C4-2B (cell line): ENCODE measurements around the gene AQR.
A peak's percentile ranks its signal among the peaks of the same experiment; 100 is the strongest.

ENCODE experiments used
- H3K27ac ChIP-seq: fragments of 450-650 bp; 2 replicates; pipeline ENCODE4 v1.5.1; 2017
- ZFX ChIP-seq: fragments of 450-650 bp; IDR thresholded peaks from 2 replicates; pipeline ENCODE4 v1.6.1; 2017
- TF ChIP-seq, protein P1 (sequence below): fragments of 450-650 bp; conservative IDR thresholded peaks from 2 replicates; pipeline ENCODE4 v1.5.1; 2017; ENCODE audit warnings: mild to moderate bottlenecking

AQR gene

DNA sequence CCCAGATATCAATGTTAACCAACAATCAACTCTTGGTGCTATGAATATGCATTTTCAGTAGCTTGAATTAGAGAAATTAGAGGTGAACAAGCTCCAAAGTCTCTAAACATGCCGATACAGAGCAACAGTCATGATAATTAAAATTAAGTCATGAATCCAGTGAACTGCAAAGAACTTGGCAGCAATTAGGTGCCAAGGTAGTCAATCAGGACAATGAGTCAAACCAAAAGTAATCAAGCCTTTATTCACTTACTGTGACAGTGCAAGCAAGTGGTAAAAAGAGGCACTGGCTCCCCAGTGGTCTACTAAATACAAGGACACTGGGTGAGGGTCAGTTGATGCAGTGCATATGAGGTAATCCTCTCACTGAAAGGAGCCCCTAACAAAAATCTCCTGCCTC is 16.8 kb upstream of the AQR start:
- H3K27ac ChIP-seq: peak overlapping the region; percentile 82; the same call in 1 of the 2 replicates
- TF ChIP-seq, protein P1, sequence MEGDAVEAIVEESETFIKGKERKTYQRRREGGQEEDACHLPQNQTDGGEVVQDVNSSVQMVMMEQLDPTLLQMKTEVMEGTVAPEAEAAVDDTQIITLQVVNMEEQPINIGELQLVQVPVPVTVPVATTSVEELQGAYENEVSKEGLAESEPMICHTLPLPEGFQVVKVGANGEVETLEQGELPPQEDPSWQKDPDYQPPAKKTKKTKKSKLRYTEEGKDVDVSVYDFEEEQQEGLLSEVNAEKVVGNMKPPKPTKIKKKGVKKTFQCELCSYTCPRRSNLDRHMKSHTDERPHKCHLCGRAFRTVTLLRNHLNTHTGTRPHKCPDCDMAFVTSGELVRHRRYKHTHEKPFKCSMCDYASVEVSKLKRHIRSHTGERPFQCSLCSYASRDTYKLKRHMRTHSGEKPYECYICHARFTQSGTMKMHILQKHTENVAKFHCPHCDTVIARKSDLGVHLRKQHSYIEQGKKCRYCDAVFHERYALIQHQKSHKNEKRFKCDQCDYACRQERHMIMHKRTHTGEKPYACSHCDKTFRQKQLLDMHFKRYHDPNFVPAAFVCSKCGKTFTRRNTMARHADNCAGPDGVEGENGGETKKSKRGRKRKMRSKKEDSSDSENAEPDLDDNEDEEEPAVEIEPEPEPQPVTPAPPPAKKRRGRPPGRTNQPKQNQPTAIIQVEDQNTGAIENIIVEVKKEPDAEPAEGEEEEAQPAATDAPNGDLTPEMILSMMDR: no peak
- TF ChIP-seq ZFX: no peak

DNA sequence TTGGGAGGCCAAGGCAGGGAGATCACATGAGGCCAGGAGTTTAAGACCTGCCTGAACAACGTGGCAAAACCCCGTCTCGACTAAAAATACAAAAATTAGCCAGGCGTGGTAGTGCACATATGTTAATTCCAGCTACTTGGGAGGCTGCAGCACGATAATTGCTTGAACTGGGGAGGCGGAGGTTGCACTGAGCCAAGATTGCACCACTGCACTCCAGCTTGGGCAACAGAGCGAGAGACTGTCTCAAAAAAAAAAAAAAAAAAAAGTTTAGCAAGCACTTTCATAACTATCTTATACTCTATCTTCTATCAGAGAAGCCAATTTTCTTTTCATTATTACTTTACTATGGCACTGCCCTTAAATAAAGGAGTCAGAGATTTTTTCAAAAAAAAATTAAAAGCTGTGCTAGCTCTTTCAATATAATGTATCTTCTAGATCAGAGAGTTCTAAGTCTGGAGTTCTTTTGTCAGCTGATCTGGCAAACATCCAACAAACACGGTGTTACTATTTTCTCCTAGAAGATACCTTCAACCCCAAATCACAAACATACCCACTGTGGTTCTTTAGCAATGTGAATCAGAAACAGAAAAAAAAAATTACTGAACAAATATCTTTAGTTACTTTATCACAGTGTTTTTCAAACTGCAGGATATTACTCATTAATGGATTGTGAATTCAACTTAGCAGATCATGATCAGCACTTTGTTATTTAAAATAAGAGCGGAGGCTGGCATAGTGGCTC is 15.5 kb upstream of the AQR start:
- H3K27ac ChIP-seq: no peak overlapping the region
- TF ChIP-seq, protein P1: no peak
- TF ChIP-seq ZFX: no peak

DNA sequence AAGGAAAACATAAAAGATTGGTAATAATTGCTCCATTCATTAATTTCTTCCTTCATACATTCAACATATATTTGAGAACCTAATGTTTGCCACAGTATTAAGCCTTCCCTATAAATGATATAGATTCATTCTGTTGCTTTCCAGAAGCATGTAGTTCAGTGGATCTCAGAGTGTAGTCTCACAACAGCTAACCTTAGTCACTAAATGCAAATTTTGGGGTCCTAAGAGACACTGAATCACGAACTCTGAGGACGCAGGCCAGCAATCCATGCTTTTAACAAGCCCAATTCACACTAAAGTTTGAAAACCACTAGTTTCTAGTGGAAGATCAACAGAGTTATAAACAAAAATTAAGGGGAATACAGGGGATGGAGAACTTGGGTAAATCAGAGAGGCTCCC is 7.2 kb upstream of the AQR start:
- no peak overlapping the region for H3K27ac ChIP-seq
- TF ChIP-seq ZFX: no peak
- TF ChIP-seq, protein P1: no peak

DNA sequence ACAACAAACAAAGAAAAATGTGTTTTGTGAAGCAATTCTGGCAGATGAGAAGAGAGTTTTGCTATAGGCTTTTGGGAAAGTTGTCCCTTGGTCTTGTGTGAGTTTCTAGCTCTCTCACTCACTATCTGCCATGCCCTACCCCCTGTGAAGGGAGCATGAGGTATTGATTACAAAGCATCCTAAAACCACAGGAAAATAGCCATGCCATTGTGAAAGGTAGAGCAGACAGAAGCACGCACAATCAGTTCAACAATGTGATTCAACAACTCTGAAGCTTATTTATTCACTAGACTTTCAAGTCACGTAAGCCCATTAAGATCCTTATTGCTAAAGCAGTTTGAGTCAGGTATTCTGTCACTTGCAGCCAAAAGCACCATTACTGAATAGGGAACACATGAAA is 6.5 kb upstream of the AQR start:
- TF ChIP-seq, protein P1: no peak
- no peak for TF ChIP-seq ZFX
- no peak overlapping the region for H3K27ac ChIP-seq

DNA sequence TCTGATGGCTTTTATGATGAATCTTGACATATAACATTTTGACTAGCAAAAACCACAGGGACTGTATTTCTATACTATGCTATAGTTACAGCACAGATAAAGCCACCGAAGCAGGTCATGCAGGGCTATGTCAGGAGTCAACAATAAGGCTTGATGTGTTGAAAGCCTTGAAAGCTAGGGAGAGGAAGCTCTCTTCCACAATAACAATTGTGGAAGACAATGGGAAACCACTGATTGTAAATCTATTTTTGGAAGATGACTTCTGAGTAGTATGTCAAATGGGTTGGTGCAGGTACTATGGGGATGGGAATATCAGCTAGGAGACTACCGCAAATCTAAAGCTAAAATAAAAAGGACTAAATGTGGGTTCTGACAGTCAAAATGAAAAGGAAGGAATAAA is 4.0 kb upstream of the AQR start:
- TF ChIP-seq, protein P1: no peak
- no peak for TF ChIP-seq ZFX
- H3K27ac ChIP-seq: no peak overlapping the region

DNA sequence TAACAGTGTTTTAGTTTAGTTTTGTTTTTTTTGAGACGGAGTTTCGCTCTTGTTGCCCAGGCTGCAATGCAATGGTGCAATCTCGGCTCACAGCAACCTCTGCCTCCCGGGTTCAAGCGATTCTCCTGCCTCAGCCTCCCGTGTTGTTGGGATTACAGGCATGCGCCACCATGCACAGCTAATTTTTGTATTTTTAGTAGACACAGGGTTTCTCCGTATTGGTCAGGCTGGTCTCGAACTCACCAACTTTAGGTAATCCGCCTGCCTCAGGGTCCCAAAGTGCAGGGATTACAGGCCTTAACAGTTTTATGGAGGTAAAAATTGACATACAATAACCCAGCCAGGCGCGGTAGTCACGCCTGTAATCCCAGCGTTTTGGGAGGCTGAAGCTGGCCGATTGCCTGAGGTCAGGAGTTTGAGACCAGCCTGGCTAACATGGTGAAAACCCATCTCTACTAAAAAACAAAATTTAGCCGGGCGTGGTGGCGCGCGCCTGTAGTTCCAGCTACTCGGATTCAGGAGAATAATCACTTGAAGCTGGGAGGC is 629 bp upstream of the AQR start:
- TF ChIP-seq, protein P1: peak; percentile 70
- peak overlapping the region; percentile 82 for H3K27ac ChIP-seq

DNA sequence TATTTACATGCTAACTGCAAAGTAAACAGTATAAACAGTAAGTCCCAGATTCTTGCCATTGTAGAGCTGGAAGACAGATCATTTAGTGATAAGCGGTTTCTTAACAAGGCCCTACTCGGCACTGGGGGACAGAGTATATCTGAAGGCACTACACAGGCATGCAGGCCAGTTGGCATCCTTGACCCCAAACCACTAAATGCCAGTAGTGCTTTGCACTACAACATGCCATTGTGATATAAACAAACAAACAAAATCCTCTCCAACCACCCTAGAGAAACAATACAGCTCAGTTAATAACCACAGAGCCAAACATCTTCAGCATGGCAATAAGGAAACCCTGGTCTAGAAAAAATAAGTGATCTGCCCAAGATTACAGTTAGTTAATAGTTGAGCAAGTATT is 5.3 kb downstream of the AQR start:
- TF ChIP-seq ZFX: no peak
- TF ChIP-seq, protein P1: no peak
- no peak overlapping the region for H3K27ac ChIP-seq
